ENCODE data around the gene HSD11B1.

HSD11B1 gene

DNA sequence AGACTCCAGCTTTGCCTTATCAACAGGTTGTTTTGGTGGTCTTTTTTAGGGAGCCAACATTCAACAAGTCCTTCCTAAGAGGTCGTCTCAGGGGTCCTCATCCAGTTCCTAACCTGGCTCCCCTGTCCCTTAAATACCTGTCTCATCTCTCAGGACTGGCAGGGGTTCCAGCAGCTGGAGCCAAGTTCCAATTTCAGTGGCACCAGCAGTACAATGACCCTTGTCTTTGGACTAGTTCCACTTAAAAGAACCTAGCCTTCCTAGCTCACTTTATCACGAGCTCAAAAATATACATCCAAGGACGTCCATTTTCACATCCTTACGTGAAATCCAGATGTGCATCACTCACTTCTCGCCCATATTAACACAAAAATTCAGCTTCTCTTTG lies 32.5 kb downstream of the HSD11B1 start:
- TF ChIP-seq, protein P1, sequence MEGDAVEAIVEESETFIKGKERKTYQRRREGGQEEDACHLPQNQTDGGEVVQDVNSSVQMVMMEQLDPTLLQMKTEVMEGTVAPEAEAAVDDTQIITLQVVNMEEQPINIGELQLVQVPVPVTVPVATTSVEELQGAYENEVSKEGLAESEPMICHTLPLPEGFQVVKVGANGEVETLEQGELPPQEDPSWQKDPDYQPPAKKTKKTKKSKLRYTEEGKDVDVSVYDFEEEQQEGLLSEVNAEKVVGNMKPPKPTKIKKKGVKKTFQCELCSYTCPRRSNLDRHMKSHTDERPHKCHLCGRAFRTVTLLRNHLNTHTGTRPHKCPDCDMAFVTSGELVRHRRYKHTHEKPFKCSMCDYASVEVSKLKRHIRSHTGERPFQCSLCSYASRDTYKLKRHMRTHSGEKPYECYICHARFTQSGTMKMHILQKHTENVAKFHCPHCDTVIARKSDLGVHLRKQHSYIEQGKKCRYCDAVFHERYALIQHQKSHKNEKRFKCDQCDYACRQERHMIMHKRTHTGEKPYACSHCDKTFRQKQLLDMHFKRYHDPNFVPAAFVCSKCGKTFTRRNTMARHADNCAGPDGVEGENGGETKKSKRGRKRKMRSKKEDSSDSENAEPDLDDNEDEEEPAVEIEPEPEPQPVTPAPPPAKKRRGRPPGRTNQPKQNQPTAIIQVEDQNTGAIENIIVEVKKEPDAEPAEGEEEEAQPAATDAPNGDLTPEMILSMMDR (IDR thresholded peaks at IDR 0.05; ENCODE audit: low read depth, low read length), result no peak

DNA sequence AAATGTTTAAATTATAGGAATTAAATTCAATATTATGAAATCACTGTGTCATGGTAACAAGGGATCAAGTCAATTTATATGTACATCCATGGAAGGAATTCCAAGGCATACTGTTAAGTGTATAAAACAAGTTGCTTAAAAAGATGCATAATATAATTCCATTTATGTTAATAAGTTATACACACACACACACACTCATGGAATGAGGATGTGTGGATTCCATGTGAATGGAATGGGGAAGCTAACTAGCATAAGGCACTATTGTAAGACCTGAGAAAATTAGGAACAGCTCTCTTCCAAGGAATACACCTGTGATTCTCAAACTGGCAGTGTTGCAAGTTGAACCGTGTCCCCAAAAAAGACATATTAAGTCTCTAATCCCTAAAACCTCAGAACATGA lies 33.6 kb downstream of the HSD11B1 start:
- H3K4me3 ChIP-seq (ENCODE audit: low read depth, low read length), result no peak overlapping the region
- TF ChIP-seq, protein P1 (IDR thresholded peaks at IDR 0.05; ENCODE audit: low read depth, low read length), result no peak

More for the DNA sequence above, 32.5 kb downstream of the HSD11B1 start:
- no peak overlapping the region for H3K4me3 ChIP-seq (ENCODE audit: low read depth, low read length)

DNA sequence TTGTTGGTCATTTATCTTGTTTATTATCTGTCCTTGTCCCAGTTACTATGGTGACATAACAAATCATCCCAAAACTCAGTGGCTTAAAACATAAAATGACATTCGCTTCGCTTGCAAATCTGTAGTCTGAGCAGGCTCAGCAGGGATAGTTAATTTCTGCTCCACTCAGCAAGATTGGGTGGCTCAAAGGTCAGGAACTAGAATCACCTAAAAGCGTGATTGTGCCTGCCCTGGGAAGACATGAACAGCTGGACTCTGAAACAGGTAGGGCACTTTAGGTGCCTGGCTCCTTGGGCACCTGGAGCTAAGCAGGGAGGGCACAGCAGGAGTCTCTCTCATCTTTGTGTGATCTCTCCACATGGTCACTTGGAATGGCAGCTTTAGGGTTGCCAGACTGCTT lies 36.5 kb downstream of the HSD11B1 start:
- H3K4me3 ChIP-seq (ENCODE audit: low read depth, low read length), result no peak overlapping the region
- TF ChIP-seq, protein P1 (IDR thresholded peaks at IDR 0.05; ENCODE audit: low read depth, low read length), result no peak

DNA sequence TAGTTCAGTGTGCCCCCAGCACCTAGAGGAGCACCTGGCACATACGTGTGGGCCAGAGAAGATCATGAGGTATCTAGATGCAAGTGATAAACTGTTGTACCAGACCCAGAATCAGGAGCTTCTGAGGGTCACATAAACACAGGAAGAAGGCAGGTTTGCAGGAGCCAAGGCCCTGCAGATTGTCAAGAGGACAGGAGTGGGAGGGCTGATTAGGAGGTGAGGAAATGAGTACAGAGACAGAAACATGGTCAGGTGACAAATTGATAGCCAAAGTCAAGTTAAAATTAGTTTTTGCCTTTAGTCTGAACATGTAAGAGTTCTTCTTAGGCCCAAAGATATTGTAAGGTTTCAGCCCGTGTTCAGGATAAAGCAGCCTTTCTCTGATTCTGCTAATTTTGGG lies 37.2 kb downstream of the HSD11B1 start:
- TF ChIP-seq, protein P1 (IDR thresholded peaks at IDR 0.05; ENCODE audit: low read depth, low read length), result no peak
- H3K4me3 ChIP-seq (ENCODE audit: low read depth, low read length), result no peak overlapping the region

DNA sequence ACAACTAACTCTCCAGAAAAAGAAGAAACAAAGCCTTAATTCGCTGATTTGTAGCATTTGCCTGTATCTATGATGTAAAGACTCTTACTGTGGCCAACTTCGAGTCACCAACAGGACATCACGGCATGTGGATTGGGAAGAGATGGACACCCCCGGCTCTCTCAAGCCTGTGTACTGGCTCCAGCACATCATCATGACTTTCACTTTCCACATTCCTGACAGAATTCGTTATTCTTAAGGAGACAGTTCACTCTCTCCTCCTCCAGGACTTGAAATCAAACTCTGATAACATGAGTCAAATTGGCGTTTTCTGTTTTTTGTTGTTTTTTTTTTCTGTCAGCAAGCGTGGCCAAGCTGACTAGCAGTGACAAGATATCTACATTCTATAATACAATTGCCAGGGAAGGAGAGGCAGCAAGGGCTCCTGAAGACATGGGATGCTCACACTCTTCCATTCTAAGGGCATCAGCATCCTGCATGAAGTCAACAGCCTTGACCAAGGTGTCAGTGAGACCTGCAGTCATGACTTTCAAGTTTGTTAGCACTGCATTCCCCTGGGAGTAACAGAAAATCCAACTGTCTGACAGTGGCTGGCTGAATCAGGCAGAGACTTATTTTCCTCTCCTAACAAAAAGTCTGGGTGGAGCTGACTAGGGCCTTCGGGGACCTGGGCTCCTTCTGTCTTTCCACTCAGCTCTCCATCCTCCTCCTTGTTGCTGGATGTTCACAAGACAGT lies 37.9 kb downstream of the HSD11B1 start:
- no peak overlapping the region for H3K4me3 ChIP-seq (ENCODE audit: low read depth, low read length)
- TF ChIP-seq, protein P1 (IDR thresholded peaks at IDR 0.05; ENCODE audit: low read depth, low read length), result no peak

DNA sequence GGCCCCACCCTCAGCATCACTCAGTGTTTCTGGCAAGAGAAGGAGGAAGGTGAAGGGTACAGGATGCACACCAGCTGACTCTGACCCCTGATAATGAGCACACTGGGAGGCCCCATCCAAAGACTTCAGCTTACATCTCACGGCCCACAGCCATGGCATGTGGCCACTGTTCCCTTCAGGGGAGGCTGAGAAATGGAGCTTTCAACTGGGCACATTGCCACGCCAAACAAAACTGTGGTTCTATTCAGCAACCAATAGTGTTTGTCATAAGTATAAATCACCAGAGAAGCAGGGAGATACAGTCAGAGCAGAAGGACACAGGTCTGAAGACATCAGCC lies 38.5 kb downstream of the HSD11B1 start:
- no peak overlapping the region for H3K4me3 ChIP-seq (ENCODE audit: low read depth, low read length)
- TF ChIP-seq, protein P1 (IDR thresholded peaks at IDR 0.05; ENCODE audit: low read depth, low read length), result no peak

DNA sequence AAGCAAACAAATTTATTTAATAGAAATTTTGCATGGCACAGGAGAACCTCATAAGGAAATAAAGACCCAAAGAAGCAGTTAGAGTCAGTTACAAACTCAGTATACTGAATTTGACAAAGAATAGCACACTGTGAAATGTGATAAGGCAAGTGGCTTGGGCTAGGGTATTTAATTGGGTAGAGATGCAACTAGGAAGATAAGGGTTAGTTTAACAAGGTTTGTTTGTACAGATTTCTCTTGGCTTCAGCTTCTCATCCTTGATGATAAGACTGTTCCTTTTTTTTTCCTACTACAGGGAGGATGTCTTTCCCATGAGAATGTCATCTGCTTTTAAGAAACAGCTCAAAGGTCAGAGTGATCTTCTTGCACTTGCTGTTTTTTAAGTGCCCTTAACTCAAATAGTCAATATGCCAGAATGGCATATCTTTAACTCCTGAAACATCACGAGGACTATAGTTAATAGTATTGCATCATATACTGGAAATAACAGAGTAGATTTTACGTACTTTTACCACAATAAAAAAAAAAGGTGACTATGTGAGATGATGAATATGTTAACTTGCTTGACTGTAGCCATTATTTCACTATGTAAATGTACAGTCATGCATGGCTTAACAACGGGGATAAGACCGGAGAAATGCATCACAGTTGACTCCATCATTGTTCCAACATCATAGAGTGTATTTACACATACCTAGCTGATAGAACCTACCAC lies 42.0 kb downstream of the HSD11B1 start:
- TF ChIP-seq, protein P1 (IDR thresholded peaks at IDR 0.05; ENCODE audit: low read depth, low read length), result no peak
- no peak overlapping the region for H3K4me3 ChIP-seq (ENCODE audit: low read depth, low read length)

All from WI38 (cell line).